Stimulated activated CD4-positive, alpha-beta T cell treated with anti-CD3 and anti-CD28 coated beads, Interleukin-1b, Interleukin-23, amount 100 ng/mL, for 24 hours (primary cell): ENCODE measurements around the gene RPL32.
"Not testable (repeated sequence)": the region's sequence is repeated elsewhere in the genome, so short reads cannot be mapped to it uniquely, and the experiment has no call there.

ENCODE experiments used
- DNase-seq, 4 experiments: peaks; one replicate each; pipeline ENCODE4 v3.0.0-alpha.2; 2020; ENCODE audit warnings: low read depth in 4 of 4, low spot score in 1 of 4

Gene RPL32

GRCh38 chr3:12810013-12810780 is 31.2 kb downstream of the RPL32 start:
- DNase-seq = peak; percentile 88 to 94 (median 92)

DNA sequence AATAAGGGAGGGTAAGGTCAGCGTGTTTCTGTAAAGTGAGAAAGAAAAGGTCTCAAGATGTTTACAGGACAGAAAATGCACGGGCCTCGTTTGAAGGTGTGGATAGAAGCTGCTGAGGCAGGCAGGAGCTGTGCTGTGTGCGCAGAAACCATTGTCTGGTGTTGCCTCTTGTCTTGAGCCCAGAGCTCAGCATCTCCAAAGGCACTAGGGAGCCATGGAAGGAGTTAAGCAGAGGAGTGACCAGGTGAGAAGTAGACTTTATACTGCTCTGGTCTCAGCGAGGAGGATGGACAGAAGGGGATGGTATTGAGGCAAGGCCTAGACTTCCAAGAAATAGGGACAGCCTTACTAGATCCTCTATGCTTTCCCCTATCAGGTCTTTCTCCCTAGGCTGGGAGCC is 31.9 kb downstream of the RPL32 start:
- no peak for DNase-seq

DNA sequence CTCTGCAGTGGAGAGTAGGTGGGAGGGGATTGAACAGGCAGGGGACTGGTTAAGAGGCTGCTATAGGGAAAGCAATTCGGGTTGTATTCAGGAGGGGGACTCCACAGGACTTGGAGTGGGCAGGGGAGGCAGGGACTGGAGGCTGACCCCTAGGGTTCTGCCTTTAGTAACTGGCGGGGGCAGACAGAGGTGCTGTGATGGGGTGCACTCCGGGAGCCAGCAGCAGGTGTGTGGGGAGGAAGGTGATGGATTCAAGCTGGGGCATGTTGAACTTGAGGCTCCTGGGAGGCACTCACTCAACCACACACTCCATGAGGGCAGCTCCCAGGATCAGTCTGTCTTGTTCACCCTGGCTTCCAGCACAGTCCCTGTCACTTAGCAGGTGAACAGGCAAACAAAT is 32.4 kb downstream of the RPL32 start:
- DNase-seq = no peak

- no peak for DNase-seq
Measured at GRCh38 chr3:12808587-12808986, 32.8 kb downstream of the RPL32 start.

DNA sequence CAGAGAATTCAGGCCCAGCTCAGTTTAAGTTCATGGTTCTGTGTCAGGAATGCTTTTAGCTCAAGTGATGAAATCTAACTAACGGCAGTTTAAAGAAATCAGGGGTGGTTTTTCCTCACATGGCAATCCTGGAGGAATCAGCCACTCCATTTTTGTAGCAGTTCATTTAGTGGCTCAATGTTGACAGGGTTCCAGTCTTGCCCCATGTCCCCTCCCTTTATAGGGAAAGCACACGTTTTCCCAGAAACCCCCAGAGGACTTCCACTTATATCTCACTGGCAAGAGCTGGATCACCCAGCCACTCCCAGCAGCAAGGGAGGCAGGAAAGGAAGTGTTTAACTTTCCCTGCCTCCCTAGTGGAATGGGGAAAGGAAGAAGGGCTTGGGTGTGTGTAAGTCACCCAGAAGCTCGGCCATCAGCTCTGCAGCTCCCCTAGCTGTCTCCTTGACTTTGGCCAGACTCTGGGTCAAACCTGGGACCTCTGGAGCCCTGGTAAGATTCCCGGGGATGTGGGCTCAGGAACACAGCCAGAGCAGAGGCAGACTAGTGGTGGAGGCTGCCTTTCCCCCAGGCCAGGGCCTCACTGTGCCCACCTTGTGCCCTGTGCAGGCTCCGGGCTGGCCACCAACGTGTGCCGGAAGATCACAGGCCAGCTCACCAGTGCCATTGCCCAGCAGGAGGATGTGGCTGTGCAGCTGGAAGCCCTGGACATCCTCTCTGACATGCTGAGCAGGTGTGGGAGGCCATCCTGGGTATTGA is 33.6 kb downstream of the RPL32 start:
- DNase-seq = no peak

DNA sequence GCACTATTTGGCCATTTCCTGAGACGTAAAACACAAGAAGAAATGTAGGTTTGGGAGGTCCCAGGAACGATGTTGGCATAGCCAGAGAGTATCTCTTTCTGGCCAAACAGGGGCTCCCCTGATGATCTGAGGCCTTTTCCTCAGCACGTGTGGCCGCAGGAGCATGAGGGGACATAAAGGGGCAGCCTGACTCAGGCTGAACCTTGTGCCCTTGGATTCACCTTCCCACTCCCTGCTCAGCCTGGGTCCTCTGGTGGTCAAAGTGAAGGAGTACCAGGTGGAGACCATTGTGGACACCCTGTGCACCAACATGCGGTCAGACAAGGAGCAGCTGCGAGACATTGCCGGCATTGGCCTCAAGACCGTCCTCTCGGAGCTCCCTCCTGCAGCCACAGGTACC is 34.3 kb downstream of the RPL32 start:
- no peak for DNase-seq

GRCh38 chr3:12803371-12803770 is 38.0 kb downstream of the RPL32 start:
- no peak for DNase-seq

DNA sequence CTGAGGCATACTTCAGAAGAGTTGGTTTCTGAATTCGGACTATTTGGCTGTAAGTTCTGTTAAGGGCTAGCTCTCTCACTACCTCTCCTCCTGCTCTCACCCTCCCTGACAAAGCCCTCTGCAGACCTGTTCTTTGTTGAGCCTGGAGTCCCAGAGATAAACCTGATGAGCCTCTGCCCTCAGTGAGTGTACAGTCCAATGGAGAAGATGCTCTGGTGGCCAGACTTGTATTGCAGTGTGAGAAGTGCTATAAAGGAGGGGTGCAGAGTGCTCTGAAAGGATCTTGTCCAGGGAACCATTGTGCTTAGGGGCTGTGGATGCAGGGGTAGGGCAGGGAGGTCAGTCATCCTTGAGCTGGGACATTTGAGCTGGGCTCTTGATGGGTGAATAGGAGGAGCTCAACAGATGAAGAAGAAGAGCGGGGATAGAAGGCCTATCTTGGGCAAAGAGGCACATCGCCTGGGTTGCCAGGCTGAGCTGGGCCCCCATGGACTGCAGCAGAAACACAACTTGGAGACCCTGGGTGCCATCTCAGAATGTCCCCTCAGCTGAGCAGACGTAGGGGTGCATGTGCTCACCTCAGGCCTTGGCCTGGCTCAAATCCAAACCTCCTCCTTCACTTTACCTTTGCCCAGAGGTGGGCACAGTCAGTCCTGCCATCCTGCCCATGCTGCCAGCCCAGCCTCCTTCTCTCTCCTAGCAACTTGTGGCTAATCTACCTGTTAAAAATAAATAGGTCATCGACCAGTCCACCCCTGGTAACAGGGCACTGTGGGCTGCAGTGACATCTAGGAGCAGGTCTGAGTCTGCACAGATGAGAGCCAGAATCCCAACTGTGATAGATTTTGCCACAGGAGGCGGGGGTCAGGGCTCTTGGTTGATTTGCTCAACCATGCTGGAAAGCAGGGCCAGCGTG is 41.6 kb downstream of the RPL32 start:
- no peak for DNase-seq

DNA sequence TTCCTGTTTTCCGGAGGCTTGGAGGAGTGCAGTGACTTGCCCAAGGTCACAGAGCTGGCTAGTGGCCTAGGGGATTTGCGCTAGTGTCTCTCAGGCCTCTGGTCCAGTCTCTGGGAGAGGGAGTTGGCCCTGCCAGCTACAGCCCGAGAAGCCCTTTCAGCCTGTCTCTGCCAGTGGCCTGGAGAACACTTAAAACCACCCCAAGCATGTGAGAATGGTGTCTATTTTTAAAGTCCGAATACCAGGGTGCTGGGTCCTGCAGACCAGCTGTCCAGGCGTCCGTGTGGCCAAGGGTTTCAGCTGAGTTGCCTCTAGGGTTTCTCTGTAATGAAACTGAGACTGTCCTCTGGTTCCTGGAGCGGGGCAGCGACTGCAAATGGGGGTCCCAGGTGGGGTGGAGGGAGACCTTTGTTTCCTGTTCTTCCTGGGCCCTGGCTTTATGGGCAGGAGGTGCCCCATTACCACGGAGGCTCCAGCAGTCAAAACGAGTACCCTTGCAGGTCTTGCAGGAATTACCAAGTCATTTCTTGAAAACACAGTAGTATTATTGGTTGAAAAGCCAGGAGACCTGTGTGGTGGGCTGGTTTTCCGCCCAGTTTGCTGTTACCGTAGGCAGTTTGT is 42.7 kb downstream of the RPL32 start:
- no peak for DNase-seq

GRCh38 chr3:12797892-12798558 is 43.3 kb downstream of the RPL32 start:
- no peak for DNase-seq

DNA sequence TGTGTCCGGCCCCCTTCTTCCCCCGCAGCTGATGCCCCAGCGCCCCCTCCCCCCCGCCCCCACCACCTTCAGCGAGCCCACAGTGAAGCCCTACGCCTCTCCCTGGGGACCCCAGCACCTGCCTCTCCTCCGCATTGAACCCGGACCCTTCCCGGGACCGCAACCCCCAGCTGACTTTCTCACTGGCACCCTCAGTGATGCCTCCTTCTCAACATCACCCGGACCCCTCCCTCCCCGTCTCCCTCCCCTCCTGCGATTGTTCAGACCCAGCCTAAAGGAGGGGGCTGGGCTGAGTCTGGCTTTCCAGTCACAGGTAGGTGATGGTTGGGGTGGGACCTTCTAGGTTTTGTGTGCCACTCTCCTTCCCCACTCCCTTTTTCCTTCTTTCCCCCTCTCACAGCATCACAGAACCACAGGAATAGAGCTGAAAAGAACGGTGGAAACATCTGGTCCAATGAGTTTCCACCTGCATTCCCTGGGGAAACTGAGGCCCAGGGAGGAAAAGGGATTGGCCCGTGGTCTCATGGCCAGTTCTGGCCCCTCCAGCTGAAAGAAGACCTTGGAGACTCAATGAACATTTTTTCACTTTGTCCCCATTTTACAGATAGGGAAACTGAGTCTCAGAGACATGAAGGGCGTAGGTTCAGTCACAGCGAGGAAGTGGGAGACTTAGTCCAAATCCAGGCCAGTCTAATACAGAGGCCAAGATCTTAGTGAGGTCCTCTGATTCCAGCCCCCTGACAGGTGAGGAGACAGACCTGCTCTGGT is 44.1 kb downstream of the RPL32 start:
- DNase-seq = no peak

- DNase-seq = no peak
Measured at GRCh38 chr3:12796171-12797123, 44.9 kb downstream of the RPL32 start, which contains the start of gene CAND2. Gene CAND2 (plus strand): TSS chr3:12796680. CDS start chr3:12796721, 41 bp downstream.

DNA sequence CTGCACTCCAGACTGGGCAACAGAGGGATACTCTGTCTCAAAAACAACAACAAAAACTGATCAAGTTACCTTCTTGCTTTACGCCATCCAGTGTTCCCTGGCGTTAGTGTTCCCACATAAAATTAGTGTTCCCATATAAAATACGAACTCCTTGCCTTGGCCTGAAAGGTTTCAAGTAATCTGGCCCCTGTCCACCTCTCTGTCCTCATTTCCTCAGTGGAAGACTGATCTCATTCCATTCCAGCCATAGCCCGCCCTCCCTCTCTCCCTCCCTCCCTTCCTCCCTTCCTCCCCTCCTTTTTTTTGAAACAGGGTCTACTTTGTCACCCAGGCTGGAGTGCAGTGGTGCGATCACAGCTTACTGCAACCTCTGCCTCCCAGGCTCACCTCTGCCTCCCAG is 47.7 kb downstream of the RPL32 start:
- no peak for DNase-seq

DNA sequence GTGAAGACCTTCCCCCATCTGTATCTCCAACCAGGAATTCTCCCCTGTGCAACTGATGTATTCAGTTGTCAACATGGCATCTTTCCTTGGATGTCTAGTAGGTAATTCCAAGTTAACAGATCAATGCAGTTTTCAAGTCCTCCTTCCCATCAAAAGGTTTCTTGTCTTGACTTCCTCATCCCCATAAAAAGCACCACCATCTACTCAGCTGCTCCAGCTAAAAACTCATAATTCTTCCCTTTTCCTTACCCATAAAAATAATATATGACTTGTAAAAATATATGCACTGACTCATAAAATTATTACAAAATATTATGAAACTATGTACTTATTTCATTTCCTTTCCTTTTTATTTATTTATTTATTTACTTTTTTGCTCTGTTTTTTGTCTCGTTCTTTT is 49.9 kb downstream of the RPL32 start:
- no peak for DNase-seq

- DNase-seq = not testable (repeated sequence)
Measured at GRCh38 chr3:12787967-12788690, 53.2 kb downstream of the RPL32 start.

DNA sequence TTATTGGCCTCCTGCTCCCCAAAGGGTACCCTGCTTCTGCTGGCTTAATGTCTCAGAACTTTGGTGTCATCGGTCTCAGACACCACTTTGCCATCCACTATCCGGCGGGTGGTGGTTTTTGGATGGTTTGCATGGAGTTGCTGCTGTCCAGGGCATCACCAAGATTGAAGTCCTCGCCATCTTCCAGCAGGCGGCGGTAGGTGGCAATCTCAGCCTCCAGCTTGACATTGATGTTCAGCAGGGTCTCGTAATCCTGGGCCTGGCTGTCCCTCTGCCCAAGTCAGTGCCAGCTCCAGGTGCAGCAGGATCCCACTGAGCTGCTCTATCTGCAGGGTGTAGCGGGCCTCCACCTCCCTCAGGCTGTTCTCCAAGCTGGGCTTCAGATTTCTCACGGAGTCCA is 54.0 kb downstream of the RPL32 start:
- peak in 3 of 4 experiments; percentile 22 to 45 (median 39) for DNase-seq

- DNase-seq = no peak
Measured at GRCh38 chr3:12785096-12785495, 56.3 kb downstream of the RPL32 start.
